GM20000 (cell line): ENCODE data around the gene KRT26.

Experiments
- DNase-seq: peaks from one replicate; pipeline ENCODE4 v3.0.0; 2012; ENCODE audit warnings: low spot score
- CTCF ChIP-seq: IDR thresholded peaks from 2 replicates; pipeline ENCODE4 v1.5.1; 2012; ENCODE audit warnings: mild to moderate bottlenecking, control low read depth; ENCODE audit errors: extremely low read depth, missing control alignments

Gene KRT26

GRCh38 chr17:40777971-40778370, 6.0 kb upstream of the KRT26 start:
- TF ChIP-seq CTCF: no peak

GRCh38 chr17:40777459-40777858, 5.5 kb upstream of the KRT26 start:
- no peak for TF ChIP-seq CTCF
- DNase-seq: no peak

More at GRCh38 chr17:40777971-40778370, 6.0 kb upstream of the KRT26 start:
- no peak for DNase-seq

GRCh38 chr17:40775945-40776344, 3.9 kb upstream of the KRT26 start:
- TF ChIP-seq CTCF: no peak
- no peak for DNase-seq

- TF ChIP-seq CTCF: no peak
Measured at GRCh38 chr17:40765657-40766056, 6.3 kb downstream of the KRT26 start.

GRCh38 chr17:40763752-40764151, 8.2 kb downstream of the KRT26 start:
- DNase-seq: no peak
- TF ChIP-seq CTCF: no peak

More at GRCh38 chr17:40765657-40766056, 6.3 kb downstream of the KRT26 start:
- DNase-seq: no peak

GRCh38 chr17:40760105-40761016, 11.6 kb downstream of the KRT26 start:
- no peak for TF ChIP-seq CTCF
- no peak for DNase-seq

GRCh38 chr17:40755231-40755630, 16.8 kb downstream of the KRT26 start, which contains the start of gene KRT25:
Gene KRT25 (minus strand): TSS chr17:40755331. CDS start chr17:40755271, 60 bp downstream.
- TF ChIP-seq CTCF: no peak
- no peak for DNase-seq
